HK-2 (cell line): ENCODE results near the gene FNBP1L.
"Not testable (repeated sequence)": the region's sequence is repeated elsewhere in the genome, so short reads cannot be mapped to it uniquely, and the experiment has no call there.

Experiments used
- DNase-seq: peaks from one replicate; pipeline ENCODE4 v3.0.0-alpha.2; 2018; ENCODE audit not compliant: unreplicated experiment

Gene FNBP1L

DNA sequence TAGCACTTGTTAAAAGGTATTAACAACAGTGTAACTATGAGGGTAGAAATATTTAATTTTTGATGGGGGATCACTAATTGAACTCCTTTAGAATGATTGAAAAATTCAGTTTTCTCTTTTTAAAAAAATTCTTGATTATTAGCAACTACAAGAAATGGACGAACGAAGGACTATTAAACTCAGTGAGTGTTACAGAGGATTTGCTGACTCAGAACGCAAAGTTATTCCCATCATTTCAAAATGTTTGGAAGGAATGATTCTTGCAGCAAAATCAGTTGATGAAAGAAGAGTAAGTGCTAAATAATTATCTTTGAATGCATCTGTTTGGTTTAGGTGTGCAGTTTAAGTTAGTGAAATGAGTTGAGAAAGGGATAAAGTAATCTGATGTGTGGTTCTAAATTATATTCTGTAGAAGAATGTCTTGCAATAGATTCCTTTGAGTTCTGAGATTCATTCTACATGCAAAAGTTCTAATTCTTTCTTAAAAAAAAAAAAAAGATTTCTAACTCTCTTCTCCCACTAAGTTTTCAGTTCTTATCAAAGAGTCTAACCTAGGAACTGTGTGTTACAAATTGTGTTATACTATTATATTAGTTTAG, 85.0 kb downstream of the FNBP1L start:
- no peak for DNase-seq

DNA sequence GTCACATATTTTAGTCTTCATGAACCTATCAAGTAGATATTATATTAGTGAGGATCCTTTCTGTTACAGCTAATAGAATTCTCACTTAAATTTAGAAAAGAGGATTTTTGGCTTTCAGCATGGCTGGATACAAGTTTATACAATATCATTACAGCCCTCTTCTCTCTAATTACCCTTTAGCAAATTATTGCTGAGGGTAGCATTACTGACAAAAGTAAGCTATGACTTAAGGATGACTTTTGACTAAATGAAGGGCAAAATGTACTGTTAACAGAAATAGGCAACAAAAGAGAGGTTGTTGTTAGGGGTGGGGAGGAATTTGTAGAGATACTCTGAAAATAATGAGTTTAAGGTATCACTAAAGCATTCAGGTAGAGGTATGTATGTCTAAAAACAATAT, 85.8 kb downstream of the FNBP1L start:
- DNase-seq: no peak

DNA sequence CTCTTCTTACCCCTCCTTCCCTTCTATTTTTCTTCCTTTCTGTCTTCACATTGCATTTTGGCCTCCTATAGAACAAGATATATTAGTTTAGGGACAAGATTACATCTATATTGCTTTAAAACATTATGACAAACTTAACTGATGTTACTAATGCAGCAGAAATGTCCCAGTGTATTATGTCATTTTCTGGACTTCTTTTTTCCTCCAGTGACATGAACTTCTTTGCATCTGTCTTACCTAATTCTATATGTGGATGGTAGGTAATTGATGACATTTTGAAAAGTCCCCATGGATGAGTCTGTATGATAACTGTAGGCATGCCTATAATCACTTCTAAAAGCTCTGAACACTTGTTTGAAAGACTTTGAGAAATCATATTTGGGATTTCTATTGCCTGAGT, 89.5 kb downstream of the FNBP1L start:
- no peak for DNase-seq

DNA sequence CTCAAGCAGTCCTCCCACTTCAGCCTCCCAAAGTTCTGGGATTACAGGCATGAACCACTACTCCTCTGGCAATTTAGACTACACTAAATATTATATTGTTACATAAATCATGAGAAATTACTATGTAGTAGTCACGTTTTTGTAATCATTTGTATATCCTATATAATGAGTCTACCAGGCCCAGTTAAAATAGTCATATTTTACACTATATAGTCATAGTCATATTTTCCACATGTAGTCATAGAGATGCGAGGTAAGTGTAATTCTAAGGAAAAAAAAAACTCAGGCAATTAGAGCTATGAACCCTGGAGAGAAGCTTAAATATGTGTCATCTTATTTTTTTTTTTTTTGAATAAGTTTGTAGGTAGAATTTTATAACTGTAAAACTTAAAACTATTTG, 90.0 kb downstream of the FNBP1L start:
- DNase-seq: no peak

DNA sequence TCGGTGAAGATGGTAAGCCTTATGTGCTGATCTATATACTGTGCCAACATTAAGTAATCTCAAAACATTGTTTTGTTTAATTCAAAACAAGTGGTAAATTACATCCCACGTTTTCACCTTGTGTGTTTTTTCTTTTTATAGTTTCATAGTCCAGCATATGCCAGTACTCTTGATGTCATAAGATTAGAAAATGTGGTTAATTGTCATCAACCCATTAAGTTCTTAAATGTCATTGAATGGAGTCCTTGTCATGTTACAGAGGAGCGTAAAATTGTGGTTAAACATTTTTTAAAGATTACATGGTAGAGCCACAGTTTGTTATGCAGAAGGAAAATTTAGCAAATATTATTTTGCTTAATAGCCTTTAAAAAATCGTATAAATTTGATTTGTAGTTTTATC, 93.1 kb downstream of the FNBP1L start:
- no peak for DNase-seq

DNA sequence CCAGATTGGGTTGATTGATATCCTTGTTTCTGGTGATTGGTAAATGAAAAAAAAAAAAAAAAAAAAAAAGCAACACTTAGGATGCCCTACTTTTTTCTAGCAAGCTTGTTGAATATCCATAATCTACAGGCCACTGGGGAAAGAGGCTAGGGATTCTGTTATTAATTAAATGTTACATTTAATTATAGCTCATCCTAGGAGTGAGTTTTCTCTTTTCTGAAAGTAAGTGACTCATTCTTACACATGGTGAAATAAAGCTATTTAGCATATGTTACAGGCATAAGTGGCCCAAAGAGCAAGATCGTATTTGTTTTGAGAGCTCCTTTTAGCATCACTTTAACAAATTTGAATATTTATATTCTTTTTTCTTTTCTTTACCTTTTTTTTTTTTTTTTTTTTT, 94.5 kb downstream of the FNBP1L start:
- DNase-seq: no peak

DNA sequence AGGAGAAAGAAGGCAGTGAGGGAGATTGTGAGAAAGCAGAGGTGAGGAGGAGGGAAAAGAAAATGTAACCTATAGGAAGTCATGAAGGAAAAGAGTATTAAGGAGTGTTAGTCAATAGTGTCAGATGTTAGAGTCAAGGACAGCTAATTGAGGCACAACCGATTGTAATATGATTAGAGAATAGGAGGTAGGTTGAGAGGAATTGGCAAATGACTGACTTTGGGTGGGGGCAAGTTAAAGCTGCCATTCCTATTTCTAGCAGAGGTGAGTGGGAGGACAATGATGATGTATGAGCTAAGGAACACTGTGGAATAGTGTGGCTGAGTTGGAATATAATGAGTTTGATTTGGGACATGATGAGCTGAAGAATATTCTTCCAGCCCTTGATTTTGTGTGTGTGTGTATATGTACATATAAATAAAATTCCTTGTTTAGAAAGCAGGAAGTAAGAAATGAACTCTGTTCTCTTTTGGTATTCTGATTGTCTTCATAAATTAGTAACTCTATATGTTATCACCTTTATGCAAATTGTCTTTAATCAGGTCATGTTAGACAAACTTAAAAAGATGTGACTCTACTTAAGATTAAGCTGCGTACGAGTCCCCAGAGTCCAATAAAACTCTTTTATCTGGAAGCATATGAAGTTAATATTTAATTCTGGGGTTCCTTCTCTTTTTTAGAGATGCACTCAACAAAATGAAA, 98.4 kb downstream of the FNBP1L start:
- DNase-seq: no peak

DNA sequence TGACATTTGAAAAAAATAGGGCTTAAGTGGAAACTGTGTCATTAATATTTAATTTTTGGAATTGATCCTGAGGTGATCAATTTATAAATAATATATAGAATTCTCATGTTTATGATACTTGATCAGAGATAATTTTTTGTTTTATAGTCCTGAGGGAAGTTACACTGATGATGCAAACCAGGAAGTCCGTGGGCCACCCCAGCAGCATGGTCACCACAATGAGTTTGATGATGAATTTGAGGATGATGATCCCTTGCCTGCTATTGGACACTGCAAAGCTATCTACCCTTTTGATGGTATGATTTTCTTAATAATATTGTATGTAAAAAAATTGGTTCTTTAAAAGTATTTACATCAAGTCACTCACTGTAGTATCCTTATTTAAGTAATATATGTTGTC, 101.2 kb downstream of the FNBP1L start:
- DNase-seq: no peak

DNA sequence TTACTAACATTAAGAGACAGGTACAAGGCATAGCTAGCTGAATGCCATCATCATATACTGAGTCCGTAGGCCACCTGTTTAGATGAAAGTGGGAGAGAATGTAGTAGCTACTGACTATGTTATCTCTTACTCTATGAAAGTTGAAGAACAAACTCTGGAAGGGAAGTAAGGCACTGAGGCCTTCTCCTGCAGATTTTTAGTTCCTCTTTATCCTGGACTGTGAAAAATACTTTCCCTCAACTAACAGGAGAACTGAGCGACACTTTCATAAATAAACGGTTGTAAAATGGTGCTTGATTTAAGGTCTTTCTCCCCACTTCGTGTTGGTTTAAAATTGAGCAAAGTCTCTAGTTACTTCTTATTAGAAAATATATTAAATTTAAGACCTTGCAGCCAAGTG, 101.9 kb downstream of the FNBP1L start:
- no peak for DNase-seq

DNA sequence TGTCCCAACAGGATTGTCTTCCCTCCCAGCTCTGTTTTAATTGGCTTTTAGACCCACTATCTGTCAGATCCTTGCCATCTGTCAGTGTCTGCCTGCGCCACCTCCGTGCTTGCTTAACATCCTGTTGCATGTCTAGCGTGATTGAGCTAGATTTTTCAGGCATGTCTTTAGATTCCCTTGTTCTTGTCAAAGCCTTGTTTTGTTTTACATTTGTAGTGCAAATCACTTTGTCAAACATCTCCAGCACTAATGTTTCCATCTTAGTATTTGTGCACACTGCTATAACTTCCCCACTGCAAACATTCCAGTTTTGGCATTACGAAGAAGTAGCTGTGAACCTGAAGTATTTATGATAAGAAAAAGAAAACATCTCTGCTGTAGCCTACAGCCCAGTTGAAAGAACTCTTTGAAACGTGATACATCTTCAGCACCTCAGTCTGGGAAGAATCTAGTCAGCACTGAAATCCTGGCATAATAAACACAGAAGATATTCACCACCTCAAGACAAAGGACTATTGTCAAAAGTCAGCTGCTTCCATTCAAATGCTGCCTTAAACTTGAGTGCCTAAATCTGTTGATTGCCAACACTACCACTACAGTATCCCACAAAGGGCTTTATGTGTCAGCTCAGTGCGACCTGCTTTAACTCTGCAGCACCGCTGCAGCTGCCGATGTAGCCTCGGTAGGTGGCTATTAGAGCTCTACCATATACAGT, 105.0 kb downstream of the FNBP1L start:
- DNase-seq: no peak

DNA sequence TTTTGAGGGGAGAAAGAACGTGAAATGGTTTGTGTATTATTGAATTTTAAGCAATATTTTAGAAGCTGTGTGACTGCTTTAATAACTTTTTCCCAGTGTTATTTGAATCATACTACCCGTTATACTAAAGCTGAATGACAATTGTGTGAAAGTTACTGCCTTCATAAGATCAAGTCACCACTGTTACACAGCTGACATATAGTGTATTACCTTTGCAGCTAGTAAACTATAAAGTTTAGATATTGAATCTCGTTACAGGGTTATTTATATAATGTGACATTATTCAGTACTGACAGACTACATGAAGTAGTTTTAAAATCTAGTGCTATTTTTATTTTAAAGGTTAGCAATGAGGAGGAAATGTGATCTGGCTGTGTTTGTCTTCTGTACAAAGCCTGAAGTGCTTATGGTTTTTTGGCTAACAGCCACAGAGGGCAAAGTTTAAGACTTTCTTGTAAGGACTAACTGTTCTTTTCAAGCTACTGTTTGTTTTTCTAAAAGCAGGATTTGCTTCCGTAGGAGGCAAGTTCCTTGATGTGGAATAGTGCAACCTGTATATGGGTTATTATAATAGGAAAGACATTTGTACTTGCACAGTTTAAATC, 106.1 kb downstream of the FNBP1L start:
- not testable (repeated sequence) for DNase-seq

DNA sequence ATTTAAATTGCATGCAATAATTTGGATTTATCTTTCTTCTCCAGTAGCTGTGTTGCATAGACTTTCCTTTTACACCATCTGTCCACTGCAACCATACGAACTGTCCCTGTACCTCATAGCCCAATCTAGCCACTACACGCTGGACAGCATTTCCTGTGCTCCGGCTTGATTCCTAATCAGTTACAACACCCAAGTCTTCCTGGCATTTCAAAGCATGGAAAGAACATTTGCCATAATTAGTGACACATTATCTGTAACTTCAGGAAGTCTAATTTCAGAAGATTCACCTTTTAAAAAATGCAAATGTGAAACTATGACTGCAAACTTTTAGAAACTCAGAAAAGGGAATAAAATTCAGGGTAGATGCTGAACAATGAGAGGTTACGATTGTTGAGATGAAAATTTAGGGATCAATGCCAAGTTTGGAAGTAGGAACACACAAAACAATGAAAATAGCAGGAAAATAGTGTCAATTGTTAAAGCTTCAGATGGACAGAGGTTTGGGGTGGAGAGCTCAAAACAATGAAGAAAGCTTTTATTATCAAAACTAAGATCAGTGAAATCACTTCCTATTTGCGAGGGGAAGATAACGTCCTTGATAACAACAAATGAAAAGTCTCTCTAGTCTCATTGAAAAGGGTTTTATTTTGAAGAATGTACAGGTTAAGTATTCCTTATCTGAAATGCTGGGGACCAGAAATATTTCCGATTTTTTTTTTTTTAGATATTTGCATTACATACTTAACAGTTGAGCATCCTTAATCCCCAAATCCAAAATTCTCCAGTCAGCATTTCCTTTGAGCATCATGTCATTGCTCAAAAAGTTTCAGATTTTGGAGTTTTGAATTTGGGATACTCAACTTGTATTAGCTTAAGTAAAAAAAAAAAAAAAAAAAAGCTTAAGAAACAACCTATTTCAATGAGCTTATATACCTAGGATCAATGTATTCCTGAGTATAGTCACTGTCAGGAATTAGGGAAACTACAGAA, 107.3 kb downstream of the FNBP1L start:
- DNase-seq: no peak

DNA sequence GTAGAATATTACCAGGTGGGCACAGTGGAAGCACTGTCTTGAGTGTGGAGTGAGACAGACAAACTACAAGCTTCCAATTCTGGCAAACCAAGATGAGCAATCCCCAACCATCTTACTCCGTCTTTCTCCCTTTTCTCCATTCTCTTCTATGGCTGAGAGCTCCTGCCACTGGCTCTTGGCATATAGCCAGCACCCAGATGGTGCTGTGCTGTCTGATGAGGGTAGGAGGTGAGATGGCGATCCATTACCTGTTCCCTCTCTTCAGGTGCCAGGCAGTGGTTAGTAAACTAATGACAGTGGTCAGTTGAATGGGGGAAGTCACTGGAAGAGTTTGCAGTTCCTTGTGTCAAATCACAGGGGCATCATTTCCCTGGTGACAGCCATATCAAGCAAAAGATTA, 108.4 kb downstream of the FNBP1L start:
- no peak for DNase-seq

DNA sequence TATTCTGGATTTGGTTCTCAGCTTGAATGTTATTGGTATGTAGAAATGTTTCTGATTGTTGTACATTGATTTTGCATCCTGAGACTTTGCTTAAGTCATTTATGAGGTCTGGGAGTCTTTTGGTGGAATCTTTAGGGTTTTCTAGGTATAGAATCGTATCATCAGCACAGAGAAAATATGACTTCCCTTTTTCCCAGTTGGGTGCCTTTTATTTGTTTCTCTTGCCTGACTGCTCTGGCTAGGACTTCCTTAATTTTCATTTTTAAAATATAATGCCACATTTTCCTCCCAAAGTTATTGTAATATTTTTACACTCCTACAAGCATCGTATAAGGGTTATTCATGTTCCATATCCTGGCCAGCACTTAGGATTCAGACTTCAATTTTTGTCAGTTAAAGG, 111.1 kb downstream of the FNBP1L start:
- DNase-seq: no peak

DNA sequence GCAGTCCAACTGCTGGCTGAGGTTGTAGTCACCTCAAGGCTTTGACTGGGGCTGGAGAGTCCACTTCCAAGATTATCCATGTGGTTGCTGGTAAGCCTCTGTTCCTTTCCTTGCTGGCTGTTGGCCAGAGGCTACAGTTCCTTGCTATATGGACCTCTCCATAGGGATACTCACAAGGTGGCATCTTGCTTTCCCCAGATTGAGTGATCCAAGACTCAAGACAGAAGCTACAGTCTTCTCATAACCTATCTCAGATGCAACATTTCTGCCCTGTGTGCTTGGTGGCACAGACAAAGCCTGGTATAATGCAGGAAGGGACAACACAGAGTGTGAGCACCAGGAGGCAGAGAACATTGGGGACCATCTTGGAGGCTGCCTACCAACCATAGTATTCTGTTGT, 111.8 kb downstream of the FNBP1L start:
- DNase-seq: no peak

DNA sequence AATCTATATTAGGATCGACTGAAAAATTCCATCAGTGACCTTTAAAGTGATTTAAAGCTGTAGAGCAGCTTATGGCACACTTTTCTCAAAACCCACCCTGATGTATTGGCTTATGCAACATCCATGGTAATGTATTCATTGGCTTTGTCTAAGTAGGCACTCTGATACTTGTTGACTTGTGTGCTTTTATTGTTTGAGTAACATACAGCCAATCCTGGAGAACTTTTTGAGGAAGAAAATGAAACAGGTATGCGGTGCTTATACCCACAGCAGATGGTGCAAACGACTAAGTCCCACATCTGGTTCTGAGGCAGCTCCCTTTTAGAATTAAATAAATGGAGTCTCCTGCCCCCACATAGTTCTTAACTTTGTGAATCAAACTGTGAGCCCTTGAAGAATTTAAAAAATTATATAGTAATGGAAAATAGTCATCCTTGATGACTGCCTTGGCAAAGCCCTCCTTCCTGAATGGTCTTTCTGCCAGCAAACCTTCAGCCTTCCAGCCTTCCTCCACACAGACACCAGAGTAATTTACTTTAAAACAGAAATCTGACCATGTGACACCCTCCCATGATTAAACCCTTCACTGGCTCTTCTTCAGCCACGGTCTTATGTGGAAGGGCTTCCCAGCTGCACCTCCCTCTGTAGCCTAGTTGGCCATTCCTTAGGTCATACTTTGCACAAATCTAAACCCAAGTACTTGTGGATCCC, 117.7 kb downstream of the FNBP1L start:
- DNase-seq: no peak

DNA sequence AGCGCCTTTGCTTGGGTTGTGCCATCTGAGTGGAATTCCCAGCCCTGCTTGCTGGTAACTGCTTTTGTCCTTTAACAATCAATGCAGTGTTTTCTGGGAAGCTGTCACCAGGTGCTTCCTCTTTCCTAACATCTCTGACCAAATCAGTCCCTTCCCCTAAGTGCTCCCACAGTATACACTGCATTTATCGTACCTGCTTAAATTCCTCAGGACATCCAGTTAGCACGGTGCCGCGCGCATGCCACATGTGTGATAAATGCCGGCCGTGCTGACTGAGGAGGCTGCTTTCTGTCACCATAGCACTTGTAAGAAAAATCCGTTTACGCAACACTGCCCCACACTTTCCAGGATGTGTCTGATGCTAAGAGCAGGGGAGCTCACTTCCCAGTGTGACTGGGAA, 118.3 kb downstream of the FNBP1L start:
- no peak for DNase-seq

DNA sequence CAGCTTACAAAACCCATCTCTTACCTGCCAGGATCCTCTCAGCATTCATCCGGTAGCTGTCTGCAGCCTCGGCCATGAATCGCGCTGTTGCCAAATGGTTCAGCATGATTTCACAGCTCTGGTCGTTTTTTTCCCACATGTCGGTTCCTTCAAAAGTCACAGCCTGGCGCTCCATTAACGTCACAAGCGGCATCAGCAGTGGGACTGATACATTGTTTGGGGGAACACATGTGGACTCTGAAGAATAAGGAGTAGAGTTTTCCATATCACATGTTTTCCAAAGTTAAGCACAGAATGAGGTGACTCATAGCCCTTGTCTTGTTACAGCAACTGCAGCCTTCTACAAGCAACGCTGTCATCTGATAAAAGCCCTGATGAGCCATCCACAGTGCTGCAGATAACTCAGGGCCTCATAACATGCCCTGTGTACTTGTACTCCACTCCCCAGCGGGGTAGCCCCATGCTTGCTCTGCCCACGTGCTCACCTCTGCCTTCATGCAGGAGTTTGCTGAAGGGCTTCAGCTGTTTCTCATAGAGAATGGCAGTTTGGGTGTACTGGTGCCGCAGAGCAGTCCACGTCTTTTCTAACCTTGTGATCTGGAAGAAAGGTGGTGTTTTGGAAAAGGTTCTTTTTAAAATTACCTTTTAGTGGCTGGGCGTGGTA, 119.5 kb downstream of the FNBP1L start:
- DNase-seq: peak; percentile 29

DNA sequence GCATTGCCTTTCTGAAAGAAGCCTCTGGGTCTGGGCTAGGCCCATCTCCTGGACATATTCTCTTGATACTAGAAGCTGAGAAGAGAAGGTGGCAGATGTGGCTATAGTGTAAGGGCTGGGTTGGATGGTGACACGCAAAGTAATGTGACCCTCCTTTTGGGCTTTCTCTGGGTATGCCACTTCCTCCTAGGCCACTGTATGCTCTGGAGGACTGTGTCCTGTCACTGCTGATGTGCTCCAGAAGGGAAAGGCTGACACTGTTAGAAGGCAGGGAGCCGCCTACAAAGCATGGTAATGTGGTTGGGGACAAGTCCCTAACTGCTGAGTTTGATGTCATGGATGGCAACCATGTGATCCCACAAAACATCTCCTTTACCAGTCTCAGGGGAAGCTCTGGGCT, 121.6 kb downstream of the FNBP1L start:
- no peak for DNase-seq

DNA sequence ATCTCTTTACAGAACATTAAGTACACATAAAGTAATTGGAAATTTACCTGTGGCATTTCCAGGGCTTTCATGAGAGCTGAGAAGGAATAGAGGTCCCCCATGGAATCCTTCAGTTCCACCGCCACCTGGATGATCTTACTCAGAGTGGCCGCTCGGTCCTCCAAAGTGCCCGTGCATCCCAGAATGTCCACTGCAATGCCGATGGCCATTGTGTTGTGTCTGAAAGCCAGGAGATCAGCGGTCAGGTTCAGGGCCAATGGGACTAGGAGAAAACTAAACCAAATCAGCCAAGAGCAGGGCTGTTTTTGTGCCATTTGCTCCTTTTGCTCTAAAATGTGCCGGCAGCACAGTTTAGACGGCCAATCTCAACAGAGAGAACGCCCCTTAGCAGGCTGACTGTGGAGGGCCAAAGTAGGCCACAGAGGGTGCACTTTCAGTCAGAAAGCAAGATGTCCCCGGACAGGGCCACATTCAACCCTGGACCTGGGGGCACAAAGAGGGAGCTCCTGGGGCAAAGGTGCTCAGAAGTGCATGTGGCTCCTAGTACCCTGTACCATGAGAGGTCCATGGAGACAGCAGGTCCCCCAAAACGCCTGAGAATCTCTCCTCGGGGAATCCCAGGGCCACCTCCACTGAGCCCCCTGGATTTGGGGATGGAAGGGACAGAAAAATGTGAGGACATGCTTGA, 123.8 kb downstream of the FNBP1L start:
- DNase-seq: no peak
